ENCODE measurements around the gene TGDS.
"Not testable (repeated sequence)": the region's sequence is repeated elsewhere in the genome, so short reads cannot be mapped to it uniquely, and the experiment has no call there.

The TGDS gene

GRCh38 chr13:94549232-94550061, 46.5 kb downstream of the TGDS start:
- peak; percentile 97 for DNase-seq

- no peak for DNase-seq
These were observed 47.1 kb downstream of the TGDS start for GRCh38 chr13:94548821-94549231.

GRCh38 chr13:94548382-94548781, 47.6 kb downstream of the TGDS start:
- DNase-seq, result no peak

GRCh38 chr13:94546061-94546839, 49.7 kb downstream of the TGDS start:
- no peak for DNase-seq

GRCh38 chr13:94544922-94545321, 51.0 kb downstream of the TGDS start:
- DNase-seq, result no peak

- no peak for DNase-seq
These were observed 53.0 kb downstream of the TGDS start for GRCh38 chr13:94542917-94543316.

GRCh38 chr13:94537740-94538630, 58.0 kb downstream of the TGDS start:
- no peak for DNase-seq

GRCh38 chr13:94535775-94536174, 60.2 kb downstream of the TGDS start:
- no peak for DNase-seq

- no peak for DNase-seq
These were observed 60.7 kb downstream of the TGDS start for GRCh38 chr13:94535231-94535630.

GRCh38 chr13:94534166-94534565, 61.8 kb downstream of the TGDS start:
- DNase-seq, result no peak

- not testable (repeated sequence) for DNase-seq
These were observed 63.7 kb downstream of the TGDS start for GRCh38 chr13:94532278-94532677.

- not testable (repeated sequence) for DNase-seq
These were observed 69.0 kb downstream of the TGDS start for GRCh38 chr13:94526956-94527355.

GRCh38 chr13:94525781-94526180, 70.2 kb downstream of the TGDS start:
- DNase-seq, result no peak

- no peak for DNase-seq
These were observed 71.5 kb downstream of the TGDS start for GRCh38 chr13:94524407-94524806.
